Stimulated activated memory B cell treated with anti-CD40 and anti-IgM and Interleukin-4, amounts not matched to agents 10 μg/mL and 1 μg/mL and 100 μg/mL, for 72 hours (primary cell): ENCODE measurements around the gene RAD21L1.
"Not testable (repeated sequence)": the region's sequence is repeated elsewhere in the genome, so short reads cannot be mapped to it uniquely, and the experiment has no call there.

Experiments used
- ATAC-seq: fragments of 150-1000 bp; cut with Tn5 transposase; 2 replicates; pipeline ENCODE4 v1.10.0; 2021
- H3K27ac Mint-ChIP-seq: one replicate; pipeline ENCODE4 v1.8.0; 2022; ENCODE audit warnings: mild to moderate bottlenecking, mixed read lengths
- H3K27me3 Mint-ChIP-seq: one replicate; pipeline ENCODE4 v1.8.0; 2022; ENCODE audit warnings: mixed read lengths
- H3K36me3 Mint-ChIP-seq: one replicate; pipeline ENCODE4 v1.8.0; 2022; ENCODE audit warnings: mixed read lengths
- H3K4me1 Mint-ChIP-seq: one replicate; pipeline ENCODE4 v1.8.0; 2022; ENCODE audit warnings: mixed read lengths
- H3K4me3 Mint-ChIP-seq: one replicate; pipeline ENCODE4 v1.8.0; 2022; ENCODE audit warnings: mild to moderate bottlenecking, moderate library complexity, mixed read lengths
- H3K9me3 Mint-ChIP-seq: one replicate; pipeline ENCODE4 v1.8.0; 2022; ENCODE audit warnings: mixed read lengths

The RAD21L1 gene

GRCh38 chr20:1209447-1210387 lies 16.1 kb upstream of the RAD21L1 start:
- H3K27ac Mint-ChIP-seq = no peak overlapping the region
- ATAC-seq = no peak
- no peaks in the 10 kb centered on the region for H3K4me1 Mint-ChIP-seq
- no peak overlapping the region for H3K4me3 Mint-ChIP-seq
- no peaks in the 10 kb centered on the region for H3K36me3 Mint-ChIP-seq
- H3K27me3 Mint-ChIP-seq = peaks cover 37% of the 10 kb centered on the region
- H3K9me3 Mint-ChIP-seq = no peaks in the 10 kb centered on the region

- no peaks in the 10 kb centered on the region for H3K9me3 Mint-ChIP-seq
- no peak overlapping the region for H3K27ac Mint-ChIP-seq
- no peak for ATAC-seq
- peaks cover 45% of the 10 kb centered on the region for H3K27me3 Mint-ChIP-seq
- no peak overlapping the region for H3K4me3 Mint-ChIP-seq
- H3K36me3 Mint-ChIP-seq = no peaks in the 10 kb centered on the region
- H3K4me1 Mint-ChIP-seq = peaks cover 2% of the 10 kb centered on the region
These were observed 15.3 kb upstream of the RAD21L1 start for GRCh38 chr20:1210501-1210900.

- no peak overlapping the region for H3K4me3 Mint-ChIP-seq
- no peaks in the 10 kb centered on the region for H3K36me3 Mint-ChIP-seq
- no peak for ATAC-seq
- peaks cover 5% of the 10 kb centered on the region for H3K4me1 Mint-ChIP-seq
- peaks cover 59% of the 10 kb centered on the region for H3K27me3 Mint-ChIP-seq
- H3K9me3 Mint-ChIP-seq = no peaks in the 10 kb centered on the region
- no peak overlapping the region for H3K27ac Mint-ChIP-seq
These were observed 13.8 kb upstream of the RAD21L1 start for GRCh38 chr20:1212023-1212422.

- Mint-ChIP-seq H3K27me3 (peaks cover 67% of the 10 kb centered on the region), H3K4me3 (no peak overlapping the region), H3K36me3 (no peaks in the 10 kb centered on the region), H3K27ac (no peak overlapping the region), H3K4me1 (peaks cover 5% of the 10 kb centered on the region), H3K9me3 (no peaks in the 10 kb centered on the region)
- ATAC-seq = peak; percentile 78
These were observed 13.0 kb upstream of the RAD21L1 start for GRCh38 chr20:1212607-1213396.

GRCh38 chr20:1214838-1215261 lies 11.0 kb upstream of the RAD21L1 start:
- Mint-ChIP-seq H3K9me3 (no peaks in the 10 kb centered on the region), H3K4me3 (no peak overlapping the region), H3K36me3 (no peaks in the 10 kb centered on the region), H3K4me1 (peaks cover 5% of the 10 kb centered on the region), H3K27me3 (peaks cover 81% of the 10 kb centered on the region), H3K27ac (no peak overlapping the region)
- no peak for ATAC-seq

- H3K4me1 Mint-ChIP-seq = peaks cover 6% of the 10 kb centered on the region
- no peak overlapping the region for H3K27ac Mint-ChIP-seq
- ATAC-seq = no peak
- H3K27me3 Mint-ChIP-seq = peaks cover 75% of the 10 kb centered on the region
- H3K9me3 Mint-ChIP-seq = no peaks in the 10 kb centered on the region
- H3K36me3 Mint-ChIP-seq = no peaks in the 10 kb centered on the region
- H3K4me3 Mint-ChIP-seq = no peak overlapping the region
These were observed 10.3 kb upstream of the RAD21L1 start for GRCh38 chr20:1215386-1216170.

GRCh38 chr20:1216527-1217427 lies 9.1 kb upstream of the RAD21L1 start:
- not testable (repeated sequence) for H3K4me3 Mint-ChIP-seq, H3K27ac Mint-ChIP-seq
- H3K27me3 Mint-ChIP-seq = peaks cover 64% of the 10 kb centered on the region

GRCh38 chr20:1222750-1223149 lies 3.1 kb upstream of the RAD21L1 start:
- H3K27me3 Mint-ChIP-seq = peaks cover 45% of the 10 kb centered on the region
- not testable (repeated sequence) for H3K9me3 Mint-ChIP-seq, H3K4me3 Mint-ChIP-seq, H3K27ac Mint-ChIP-seq, H3K36me3 Mint-ChIP-seq, ATAC-seq
- H3K4me1 Mint-ChIP-seq = peaks cover 21% of the 10 kb centered on the region

More at GRCh38 chr20:1216527-1217427, 9.1 kb upstream of the RAD21L1 start:
- not testable (repeated sequence) for H3K9me3 Mint-ChIP-seq, H3K36me3 Mint-ChIP-seq, ATAC-seq
- H3K4me1 Mint-ChIP-seq = peaks cover 16% of the 10 kb centered on the region

GRCh38 chr20:1224205-1224890 lies 1.5 kb upstream of the RAD21L1 start:
- no peak for ATAC-seq
- H3K4me1 Mint-ChIP-seq = peaks cover 21% of the 10 kb centered on the region
- peaks cover 4% of the 10 kb centered on the region for H3K9me3 Mint-ChIP-seq
- H3K36me3 Mint-ChIP-seq = no peaks in the 10 kb centered on the region
- no peak overlapping the region for H3K27ac Mint-ChIP-seq
- H3K4me3 Mint-ChIP-seq = no peak overlapping the region
- H3K27me3 Mint-ChIP-seq = peaks cover 43% of the 10 kb centered on the region

GRCh38 chr20:1225263-1225782 lies 521 bp upstream of the RAD21L1 start:
- Mint-ChIP-seq H3K4me3 (peak overlapping the region; percentile 72), H3K9me3 (peaks cover 4% of the 10 kb centered on the region), H3K27ac (no peak overlapping the region), H3K4me1 (peaks cover 21% of the 10 kb centered on the region), H3K36me3 (no peaks in the 10 kb centered on the region), H3K27me3 (peaks cover 43% of the 10 kb centered on the region)
- ATAC-seq = peak; percentile 67

GRCh38 chr20:1229541-1229940 lies 3.7 kb downstream of the RAD21L1 start:
- peaks cover under 1% of the 10 kb centered on the region for H3K9me3 Mint-ChIP-seq
- peaks cover 10% of the 10 kb centered on the region for H3K4me1 Mint-ChIP-seq
- H3K27ac Mint-ChIP-seq = no peak overlapping the region
- no peaks in the 10 kb centered on the region for H3K36me3 Mint-ChIP-seq
- no peak for ATAC-seq
- H3K4me3 Mint-ChIP-seq = no peak overlapping the region
- H3K27me3 Mint-ChIP-seq = peaks cover 44% of the 10 kb centered on the region

GRCh38 chr20:1232286-1233111 lies 6.7 kb downstream of the RAD21L1 start:
- peak; percentile 64 for ATAC-seq
- Mint-ChIP-seq H3K4me3 (no peak overlapping the region), H3K36me3 (no peaks in the 10 kb centered on the region), H3K27ac (no peak overlapping the region), H3K9me3 (no peaks in the 10 kb centered on the region), H3K27me3 (peaks cover 33% of the 10 kb centered on the region), H3K4me1 (no peaks in the 10 kb centered on the region)

GRCh38 chr20:1240549-1240948 lies 14.7 kb downstream of the RAD21L1 start:
- H3K36me3 Mint-ChIP-seq = no peaks in the 10 kb centered on the region
- H3K27ac Mint-ChIP-seq = no peak overlapping the region
- H3K9me3 Mint-ChIP-seq = no peaks in the 10 kb centered on the region
- no peak overlapping the region for H3K4me3 Mint-ChIP-seq
- peaks cover 38% of the 10 kb centered on the region for H3K27me3 Mint-ChIP-seq
- ATAC-seq = no peak
- H3K4me1 Mint-ChIP-seq = no peaks in the 10 kb centered on the region
